A172 (cell line): Measurements from ENCODE around the gene KCNJ16. TPM values are rescaled to one million over a fixed set of nuclear protein-coding genes. Genes with fewer than 3 reads are reported as not detected.

Experiments used
- DNase-seq: peaks from one replicate; pipeline ENCODE4 v3.0.0-alpha.2; 2015; ENCODE audit warnings: low spot score
- total RNA-seq: library from RNA; depleted of rRNA; stranded (reverse); fragments of >200 nt; shearing (Covaris generic); gene quantifications from 2 replicates; pipeline ENCODE4 v1.2.3, GENCODE V29; 2014

Gene KCNJ16
- total RNA-seq, 1 experiment from 2014 or later = 0.22 TPM

GRCh38 chr17:70128727-70129238 lies 53.8 kb downstream of the KCNJ16 start:
- peak; percentile 87 for DNase-seq

- DNase-seq = no peak
These were observed 55.3 kb downstream of the KCNJ16 start for GRCh38 chr17:70130289-70130688.

DNA sequence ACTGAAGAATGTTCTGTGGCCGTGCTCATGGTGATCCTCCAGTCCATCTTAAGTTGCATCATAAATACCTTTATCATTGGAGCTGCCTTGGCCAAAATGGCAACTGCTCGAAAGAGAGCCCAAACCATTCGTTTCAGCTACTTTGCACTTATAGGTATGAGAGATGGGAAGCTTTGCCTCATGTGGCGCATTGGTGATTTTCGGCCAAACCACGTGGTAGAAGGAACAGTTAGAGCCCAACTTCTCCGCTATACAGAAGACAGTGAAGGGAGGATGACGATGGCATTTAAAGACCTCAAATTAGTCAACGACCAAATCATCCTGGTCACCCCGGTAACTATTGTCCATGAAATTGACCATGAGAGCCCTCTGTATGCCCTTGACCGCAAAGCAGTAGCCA lies 57.5 kb downstream of the KCNJ16 start:
- DNase-seq = no peak

- no peak for DNase-seq
These were observed 59.0 kb downstream of the KCNJ16 start for GRCh38 chr17:70134042-70134441.

GRCh38 chr17:70134777-70135176 lies 59.8 kb downstream of the KCNJ16 start:
- no peak for DNase-seq

GRCh38 chr17:70136131-70136530 lies 61.1 kb downstream of the KCNJ16 start:
- no peak for DNase-seq

DNA sequence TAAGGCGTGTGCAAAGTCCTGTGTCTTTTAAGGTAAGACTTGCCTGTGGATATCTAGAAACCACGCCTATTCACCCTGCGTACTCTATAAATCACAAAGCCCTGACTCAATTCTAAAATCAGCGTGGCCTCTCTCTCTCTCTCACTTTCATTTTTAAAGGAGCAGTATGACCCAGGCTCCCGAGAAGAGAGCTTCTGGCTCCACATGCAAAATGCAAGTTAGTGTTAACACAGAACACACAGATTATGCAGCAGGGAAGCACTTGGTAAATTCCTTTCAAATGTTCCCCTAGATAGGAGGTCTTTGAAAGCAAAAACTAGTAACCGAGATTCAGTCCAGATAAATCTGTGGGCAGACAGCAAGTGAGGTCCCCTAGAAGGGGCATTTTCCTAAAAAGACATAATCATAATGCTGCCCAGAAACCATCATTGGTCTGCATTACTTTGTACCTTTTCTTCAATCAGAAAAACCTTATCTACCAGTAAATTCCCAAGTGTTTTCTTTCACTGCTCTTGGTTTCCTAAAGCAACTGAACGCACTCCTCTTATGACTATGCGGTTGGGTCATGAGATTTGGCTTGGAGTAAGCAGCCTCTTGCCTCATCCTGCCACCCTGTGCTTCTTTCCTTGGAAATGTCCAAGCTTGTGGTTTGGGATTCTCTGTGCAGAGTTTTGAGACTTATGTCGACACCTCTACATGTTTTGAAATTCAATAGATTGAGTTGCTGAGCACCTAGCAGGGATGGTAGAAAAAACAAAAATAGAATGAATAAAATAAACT lies 62.6 kb downstream of the KCNJ16 start:
- DNase-seq = peak; percentile 60

DNA sequence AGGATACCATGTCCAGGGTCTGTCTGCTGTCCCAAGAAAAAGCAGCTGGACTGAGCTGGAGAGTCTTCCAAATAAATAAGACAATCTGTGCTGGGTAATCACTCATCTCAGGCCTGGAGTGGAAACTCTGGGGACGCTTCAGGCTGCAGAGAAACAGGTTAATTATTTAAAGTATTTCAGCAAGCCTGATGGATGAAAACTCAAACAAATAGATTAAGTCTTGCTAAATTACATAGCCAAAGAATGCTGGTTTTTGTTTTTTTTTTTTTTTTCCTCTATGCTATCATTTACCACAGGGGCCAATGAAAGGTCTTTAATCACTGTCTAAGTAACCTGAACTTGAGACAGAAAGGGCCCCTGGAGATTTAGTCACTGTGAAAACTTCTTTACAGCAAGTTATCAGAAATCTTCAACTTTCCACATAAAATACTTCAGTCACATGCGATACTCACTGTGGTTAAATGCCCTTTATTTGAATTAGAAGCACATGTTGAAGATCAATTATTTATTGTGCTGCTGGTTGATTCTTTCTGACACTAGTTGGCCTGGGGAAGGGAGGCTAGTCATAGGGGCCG lies 63.4 kb downstream of the KCNJ16 start:
- no peak for DNase-seq

DNA sequence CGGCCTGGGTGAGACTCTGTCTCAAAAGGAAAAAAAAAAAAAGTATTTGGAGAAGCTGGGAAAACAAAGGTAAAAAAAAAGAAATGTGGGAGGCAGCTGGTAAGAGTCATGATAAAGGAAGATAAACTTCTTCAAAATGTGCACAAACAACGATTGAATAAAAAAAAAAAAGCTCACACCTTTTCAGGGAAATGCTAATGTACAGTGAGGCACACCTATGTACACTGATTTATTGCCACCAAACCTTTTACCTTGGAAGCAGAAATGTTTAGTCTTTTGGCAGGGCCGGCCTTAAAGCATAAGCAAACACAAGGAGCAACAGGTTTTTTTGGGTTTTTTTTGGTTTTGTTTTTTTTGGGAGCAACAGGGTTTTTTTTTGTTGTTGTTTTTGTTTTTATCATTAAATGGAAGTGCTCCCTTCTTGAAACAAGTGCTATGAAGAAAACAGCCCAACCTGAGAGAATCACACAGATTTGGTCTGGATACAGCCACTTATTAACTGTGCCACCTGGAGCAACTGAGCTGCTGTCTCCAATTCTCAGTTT lies 64.5 kb downstream of the KCNJ16 start:
- no peak for DNase-seq

GRCh38 chr17:70144260-70144846 lies 69.3 kb downstream of the KCNJ16 start:
- no peak for DNase-seq

DNA sequence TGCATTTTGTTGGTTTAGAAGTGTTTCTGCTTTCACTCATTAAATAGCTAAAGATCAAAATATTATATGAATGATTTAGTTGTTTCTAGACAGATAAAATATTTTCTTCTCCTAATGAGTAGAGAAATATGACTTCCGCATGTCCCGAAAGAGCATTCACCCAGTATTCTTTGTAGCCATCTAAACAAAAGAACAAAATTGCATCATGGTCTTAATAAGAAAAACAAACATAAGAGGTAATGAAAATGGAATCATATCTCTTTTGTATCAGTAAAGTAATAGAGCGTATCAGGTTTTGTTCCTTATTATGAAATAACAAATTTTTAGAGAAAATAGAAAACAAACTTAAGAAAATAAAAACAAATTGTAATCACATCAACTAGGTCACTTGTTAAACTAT lies 78.2 kb downstream of the KCNJ16 start:
- DNase-seq = no peak

GRCh38 chr17:70157151-70157550 lies 82.1 kb downstream of the KCNJ16 start:
- no peak for DNase-seq

- DNase-seq = no peak
These were observed 83.2 kb downstream of the KCNJ16 start for GRCh38 chr17:70158180-70158579.

DNA sequence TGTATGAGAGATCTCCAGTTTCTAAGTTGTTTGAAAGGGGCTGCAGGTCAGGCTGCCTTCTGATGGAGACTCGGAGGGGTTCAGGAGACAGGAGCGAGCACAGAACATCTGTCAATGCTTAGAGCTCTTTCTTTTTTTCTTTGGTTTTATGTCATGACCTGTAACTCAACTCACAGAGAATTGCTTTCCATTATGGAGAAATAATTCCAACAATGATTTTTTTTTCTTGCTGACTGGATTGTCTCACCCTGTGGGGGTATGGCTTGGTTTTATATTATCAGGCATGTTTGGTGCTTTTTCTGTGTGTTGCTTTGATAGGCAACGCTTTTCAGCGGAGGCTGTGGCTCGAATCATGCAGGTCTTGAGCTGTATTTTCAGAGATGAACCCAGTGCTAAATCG lies 83.6 kb downstream of the KCNJ16 start:
- no peak for DNase-seq

DNA sequence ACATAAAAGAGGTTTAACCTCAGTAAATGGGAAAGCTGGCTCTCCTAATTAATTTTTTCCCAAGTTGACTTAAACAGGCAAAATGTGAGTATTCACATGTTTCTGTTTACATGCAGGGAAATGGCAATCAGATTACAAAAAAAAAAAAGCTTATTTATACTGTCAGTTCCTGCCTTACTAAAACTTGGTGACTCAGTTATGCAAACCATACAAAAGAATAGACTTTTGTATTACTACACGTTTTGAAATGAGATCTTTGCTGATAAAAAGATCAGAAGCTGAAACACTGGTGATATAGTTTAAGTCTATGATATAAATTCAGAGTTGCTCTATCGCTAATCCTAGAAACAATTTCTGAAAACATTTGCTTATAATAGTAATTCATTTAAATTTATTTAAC lies 85.0 kb downstream of the KCNJ16 start:
- no peak for DNase-seq

DNA sequence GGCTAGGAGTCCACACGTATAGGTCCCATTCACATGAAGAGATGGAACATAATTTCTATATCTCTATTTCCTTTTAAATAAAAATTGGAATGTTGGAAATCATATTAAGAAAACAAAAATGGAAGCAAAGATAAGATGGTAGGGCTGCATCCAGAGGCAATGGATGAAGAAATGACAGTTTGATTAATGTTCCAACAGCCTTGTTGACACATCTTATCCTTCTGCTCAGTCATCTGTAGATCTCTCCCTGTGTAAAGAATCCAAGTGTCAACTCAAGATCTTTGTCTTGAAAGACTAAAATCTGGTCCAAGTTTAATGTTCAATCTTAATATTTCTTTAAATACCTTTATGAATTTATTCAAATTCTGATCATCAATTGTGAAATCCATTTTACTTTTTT lies 86.5 kb downstream of the KCNJ16 start:
- DNase-seq = no peak

DNA sequence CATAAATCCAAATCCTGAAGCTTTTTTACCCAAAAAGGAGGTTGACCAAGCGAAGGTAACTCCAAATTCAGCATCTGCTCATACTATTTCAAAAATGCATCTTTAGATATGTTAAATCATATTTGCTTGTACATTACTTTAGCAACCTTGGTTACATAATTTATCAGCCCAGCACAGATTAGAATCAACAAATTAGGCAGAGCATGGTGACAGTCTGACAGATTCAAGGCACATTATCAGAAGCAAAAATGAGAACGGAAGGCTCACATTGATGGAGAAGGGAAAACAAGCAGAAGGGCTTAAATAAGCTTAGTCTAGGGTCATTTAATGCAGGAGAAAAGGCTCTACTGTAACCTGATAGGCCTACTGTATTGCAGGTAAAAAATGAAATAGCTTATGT lies 90.4 kb downstream of the KCNJ16 start:
- DNase-seq = no peak

- DNase-seq = no peak
These were observed 91.6 kb downstream of the KCNJ16 start for GRCh38 chr17:70166615-70167014.

DNA sequence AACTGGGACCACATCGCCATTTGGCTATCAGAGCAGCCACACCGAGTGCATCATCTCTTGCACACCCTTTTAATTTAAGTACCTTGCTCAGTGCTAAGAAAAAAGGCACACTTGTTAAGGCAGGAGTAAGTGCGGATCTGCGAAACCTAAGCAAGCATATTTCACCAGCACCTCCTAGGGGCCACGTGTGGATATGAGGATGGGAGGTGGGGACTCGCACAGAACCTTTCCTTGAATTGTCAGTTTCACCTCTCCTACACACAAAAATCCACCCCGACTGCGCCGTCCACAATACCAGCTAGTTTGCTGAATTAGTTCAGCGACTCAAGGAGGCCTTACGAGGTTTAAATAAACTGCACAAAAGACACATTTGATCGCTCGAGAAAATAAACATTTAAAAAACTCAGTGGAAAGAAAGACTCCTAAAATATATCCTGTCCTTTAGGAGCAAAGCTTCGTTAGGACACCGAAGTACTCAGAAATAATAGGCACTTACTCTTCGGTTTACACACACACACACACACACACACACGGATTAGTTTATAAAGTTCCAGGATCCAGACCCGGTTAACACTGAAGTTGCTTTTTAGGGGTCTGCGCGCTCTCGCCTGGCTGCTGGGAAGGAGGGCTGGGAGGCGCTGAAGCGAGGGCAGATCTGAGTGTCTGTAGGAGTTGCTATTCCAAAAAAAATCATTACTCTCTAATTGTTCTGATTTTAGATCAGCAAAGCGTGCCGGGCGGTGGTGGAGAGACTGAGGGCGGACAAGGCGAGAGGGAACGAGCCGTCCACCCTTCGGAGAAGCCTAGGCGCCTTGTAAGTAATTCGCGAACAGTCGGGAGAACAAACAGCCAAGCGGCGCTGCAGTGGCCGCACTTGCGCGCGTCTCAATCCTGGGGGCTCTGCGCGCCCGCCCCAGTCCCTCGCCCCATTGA lies 93.3 kb downstream of the KCNJ16 start:
- no peak for DNase-seq

DNA sequence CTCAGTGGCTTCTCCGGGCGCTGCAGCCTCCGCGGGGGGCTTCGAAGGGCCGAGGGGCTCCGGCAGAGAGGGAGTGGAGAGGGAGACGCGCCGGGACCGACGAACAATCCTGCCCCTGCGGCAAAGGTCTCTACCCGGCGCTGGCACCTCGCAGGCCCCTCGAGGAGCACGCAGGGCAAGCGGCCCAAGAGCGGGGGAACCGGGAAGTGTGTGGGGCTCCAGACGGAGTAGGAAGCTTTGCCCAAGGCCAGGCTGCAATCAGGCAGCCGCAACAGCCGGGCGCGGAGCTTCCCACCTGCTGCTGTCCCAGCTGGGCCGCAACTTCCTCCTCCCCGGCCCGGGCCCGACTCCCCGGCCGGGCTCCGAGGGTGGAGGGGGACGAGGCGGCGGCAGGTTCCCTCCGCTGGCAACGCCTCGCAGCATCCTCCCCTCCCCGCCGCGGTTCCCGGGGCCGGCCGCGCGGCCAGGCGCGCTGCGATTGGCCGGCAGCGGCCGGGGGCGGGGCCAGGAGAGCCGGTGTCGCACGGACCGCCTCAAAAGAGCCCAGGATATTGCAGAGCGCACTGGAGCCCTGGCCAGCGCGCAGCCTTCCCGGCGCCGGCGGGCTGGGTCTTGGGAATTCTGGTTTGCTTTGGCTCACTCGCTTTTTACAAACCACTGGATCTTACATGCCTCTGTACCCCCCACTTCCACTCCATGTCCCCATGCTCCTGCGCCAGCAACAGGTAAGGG lies 94.1 kb downstream of the KCNJ16 start, which contains the start of gene KCNJ2:
KCNJ2 (plus strand) TSS at position 556 of the 732 bp plus-strand sequence. CDS start 5,508 bp downstream, outside the sequence.
- no peak for DNase-seq
